Upper lobe of right lung (tissue), 1 donor: ENCODE results near the gene LYPD3. TPM values are rescaled to one million over a fixed set of nuclear protein-coding genes. Genes with fewer than 3 reads are reported as not detected.
"Not testable (repeated sequence)": the region's sequence is repeated elsewhere in the genome, so short reads cannot be mapped to it uniquely, and the experiment has no call there.

Experiments
- ATAC-seq: fragments of 200-7000 bp; cut with Tn5 transposase; one replicate; pipeline ENCODE4 v1.9.1; 2020; ENCODE audit warnings: mild to moderate bottlenecking, moderate library complexity
- DNase-seq: peaks from one replicate; pipeline ENCODE4 v3.0.0-alpha.2; 2020
- H3K27ac ChIP-seq: fragments of 200-600 bp; one replicate; pipeline ENCODE4 v1.8.0; 2022
- H3K27me3 ChIP-seq: fragments of 200-600 bp; one replicate; pipeline ENCODE4 v1.8.0; 2022; ENCODE audit warnings: mild to moderate bottlenecking
- H3K36me3 ChIP-seq: fragments of 200-600 bp; one replicate; pipeline ENCODE4 v1.8.0; 2022
- H3K4me1 ChIP-seq: fragments of 200-600 bp; one replicate; pipeline ENCODE4 v1.8.0; 2022
- H3K4me3 ChIP-seq: fragments of 200-600 bp; one replicate; pipeline ENCODE4 v1.8.0; 2022; ENCODE audit warnings: mild to moderate bottlenecking
- H3K9me3 ChIP-seq: fragments of 200-600 bp; one replicate; pipeline ENCODE4 v1.8.0; 2022
- intact Hi-C: fragments of 100-400 bp; cut with DNase I; formaldehyde crosslinking; loops from one replicate; pipeline ENCODE4 v1.11.0; 2022
- long read RNA-seq: library from polyadenylated mRNA; unstranded; transcript quantifications from one replicate; pipeline ENCODE4 v2.0.0, GENCODE V29; 2021
- total RNA-seq: library from RNA; stranded (reverse); fragmentation: NEBNext Ultra II Directional; extraction: Animal tissue kit (Norgen Biotek cat#: 25700); gene quantifications from one replicate; pipeline ENCODE4 v1.2.1, GENCODE V29; 2021
- TF ChIP-seq, protein P1 (sequence below): fragments of 200-600 bp; IDR thresholded peaks from one replicate; pipeline ENCODE4 v1.8.0; 2022; ENCODE audit warnings: antibody characterized with exemption
- donor health status: DM: no; HTN: yes; CAD: no; lungs with severe emphysema.

The LYPD3 gene
- 0.75 TPM for total RNA-seq
- long read RNA-seq: 0 reads

DNA sequence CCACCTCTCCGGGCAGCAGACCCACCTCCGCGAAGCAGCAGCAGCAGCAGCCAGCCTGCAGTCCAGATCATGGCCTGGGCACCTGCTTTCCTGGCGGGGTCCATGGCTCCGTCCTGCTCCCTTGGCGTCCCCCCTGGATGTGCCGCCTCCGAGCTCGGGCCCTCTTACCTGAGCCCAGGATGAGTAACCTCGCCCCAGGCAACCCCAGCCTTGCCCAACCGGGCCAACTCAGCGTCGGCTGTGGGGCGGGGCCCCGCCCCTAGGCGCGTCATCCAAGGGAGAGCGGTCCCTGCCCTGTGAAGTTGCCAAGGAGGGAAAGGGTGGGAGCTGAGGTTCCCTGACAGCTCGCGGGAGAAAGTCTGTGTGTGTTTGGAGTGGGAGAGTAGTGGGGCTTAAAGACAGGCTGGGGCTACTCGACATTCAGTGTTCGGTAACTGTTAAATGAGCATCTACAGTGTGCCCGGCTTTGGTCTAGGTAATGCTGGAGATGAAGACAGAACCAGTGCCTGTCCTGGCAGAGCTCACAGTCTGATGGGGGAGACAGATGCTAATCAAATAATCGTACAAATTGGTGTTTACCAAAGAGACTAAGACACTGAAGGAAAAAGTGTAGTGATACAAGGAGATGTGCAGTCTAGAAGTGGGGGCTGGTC is at the start of gene LYPD3:
TSS of gene LYPD3 (minus strand) at position 141 of the 653 bp plus-strand sequence. CDS start at position 104, 37 bp downstream.
- no peak for ATAC-seq
- no peaks in the 10 kb centered on the region for H3K36me3 ChIP-seq
- H3K4me1 ChIP-seq: peaks cover 7% of the 10 kb centered on the region
- peaks cover 10% of the 10 kb centered on the region for H3K27me3 ChIP-seq
- TF ChIP-seq, protein P1, sequence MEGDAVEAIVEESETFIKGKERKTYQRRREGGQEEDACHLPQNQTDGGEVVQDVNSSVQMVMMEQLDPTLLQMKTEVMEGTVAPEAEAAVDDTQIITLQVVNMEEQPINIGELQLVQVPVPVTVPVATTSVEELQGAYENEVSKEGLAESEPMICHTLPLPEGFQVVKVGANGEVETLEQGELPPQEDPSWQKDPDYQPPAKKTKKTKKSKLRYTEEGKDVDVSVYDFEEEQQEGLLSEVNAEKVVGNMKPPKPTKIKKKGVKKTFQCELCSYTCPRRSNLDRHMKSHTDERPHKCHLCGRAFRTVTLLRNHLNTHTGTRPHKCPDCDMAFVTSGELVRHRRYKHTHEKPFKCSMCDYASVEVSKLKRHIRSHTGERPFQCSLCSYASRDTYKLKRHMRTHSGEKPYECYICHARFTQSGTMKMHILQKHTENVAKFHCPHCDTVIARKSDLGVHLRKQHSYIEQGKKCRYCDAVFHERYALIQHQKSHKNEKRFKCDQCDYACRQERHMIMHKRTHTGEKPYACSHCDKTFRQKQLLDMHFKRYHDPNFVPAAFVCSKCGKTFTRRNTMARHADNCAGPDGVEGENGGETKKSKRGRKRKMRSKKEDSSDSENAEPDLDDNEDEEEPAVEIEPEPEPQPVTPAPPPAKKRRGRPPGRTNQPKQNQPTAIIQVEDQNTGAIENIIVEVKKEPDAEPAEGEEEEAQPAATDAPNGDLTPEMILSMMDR: no peak
- DNase-seq: no peak
- H3K4me3 ChIP-seq: peak within 1 kb of the TSS; percentile 72
- intact Hi-C loops: no loop called here
- peak within 1 kb of the TSS; percentile 74 for H3K27ac ChIP-seq
- H3K9me3 ChIP-seq: no peaks in the 10 kb centered on the region

DNA sequence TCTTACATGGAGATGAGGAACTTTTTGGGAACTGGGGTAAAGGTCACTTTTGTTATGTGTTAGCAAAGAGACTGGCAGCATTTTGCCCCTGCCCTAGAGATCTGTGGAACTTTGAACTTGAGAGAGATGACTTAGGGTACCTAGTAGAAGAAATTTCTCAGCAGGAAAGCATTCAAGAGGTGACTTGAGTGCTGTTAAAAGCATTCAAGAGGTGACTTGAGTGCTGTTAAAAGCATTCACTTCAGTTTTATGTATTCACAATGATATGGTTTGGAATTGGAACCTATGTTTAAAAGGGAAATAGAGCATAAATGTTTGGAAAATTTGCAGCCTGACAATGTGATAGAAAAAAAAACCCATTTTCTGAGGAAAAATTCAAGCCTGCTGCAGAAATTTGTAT is 47.0 kb upstream of the LYPD3 start:
- H3K36me3 ChIP-seq: peaks cover 34% of the 10 kb centered on the region
- intact Hi-C loops, H3K27me3 ChIP-seq, H3K4me1 ChIP-seq, H3K4me3 ChIP-seq, H3K9me3 ChIP-seq, ATAC-seq, DNase-seq, H3K27ac ChIP-seq: not testable (repeated sequence)

DNA sequence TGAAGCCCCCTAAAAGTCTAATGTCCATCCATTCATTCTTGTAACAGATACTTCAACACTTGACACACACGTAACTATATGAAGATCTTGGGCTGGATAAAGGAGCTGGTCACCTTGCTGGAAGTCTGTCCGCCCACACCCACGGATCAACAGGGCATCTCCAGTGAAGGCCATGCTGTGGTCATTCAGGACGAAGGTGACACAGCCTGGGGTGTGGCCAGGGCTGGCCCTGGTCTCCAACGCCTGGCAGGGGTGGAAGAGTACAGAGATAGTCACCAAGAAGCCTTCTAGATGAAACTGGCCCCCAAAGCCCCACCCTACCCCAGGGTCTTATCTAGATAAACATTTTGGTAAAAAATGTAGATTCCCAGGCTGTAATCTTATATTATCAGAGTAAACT is 45.9 kb upstream of the LYPD3 start:
- Histone ChIP-seq H3K4me1 (no peaks in the 10 kb centered on the region), H3K36me3 (peaks cover 34% of the 10 kb centered on the region), H3K27me3 (no peaks in the 10 kb centered on the region), H3K27ac (no peak overlapping the region), H3K9me3 (no peaks in the 10 kb centered on the region), H3K4me3 (no peak overlapping the region)
- TF ChIP-seq, protein P1: no peak
- no peak for ATAC-seq
- intact Hi-C loops: no loop called here
- no peak for DNase-seq

DNA sequence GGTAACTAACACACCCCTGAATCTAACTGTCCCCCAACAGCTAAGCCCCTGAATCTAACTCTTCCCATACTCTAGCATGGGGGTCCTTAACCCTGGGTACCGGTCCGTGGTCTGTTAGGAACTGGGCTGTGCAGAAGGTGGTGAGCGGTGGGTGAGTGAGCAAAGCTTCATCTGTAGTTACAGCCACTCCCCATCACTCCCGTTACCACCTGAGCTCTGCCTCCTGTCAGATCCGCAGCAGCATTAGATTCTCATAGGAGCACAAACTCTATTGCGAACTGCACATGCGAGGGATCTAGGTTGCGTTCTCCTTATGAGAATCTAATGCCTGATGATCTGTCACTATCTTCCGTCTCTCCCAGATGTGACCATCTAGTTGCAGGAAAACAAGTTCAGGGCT is 45.3 kb upstream of the LYPD3 start:
- TF ChIP-seq, protein P1: no peak
- ATAC-seq (no peak), DNase-seq (no peak)
- Histone ChIP-seq H3K27me3 (no peaks in the 10 kb centered on the region), H3K4me1 (no peaks in the 10 kb centered on the region), H3K4me3 (no peak overlapping the region), H3K9me3 (no peaks in the 10 kb centered on the region), H3K27ac (no peak overlapping the region), H3K36me3 (peaks cover 34% of the 10 kb centered on the region)
- intact Hi-C loops: no loop called here

DNA sequence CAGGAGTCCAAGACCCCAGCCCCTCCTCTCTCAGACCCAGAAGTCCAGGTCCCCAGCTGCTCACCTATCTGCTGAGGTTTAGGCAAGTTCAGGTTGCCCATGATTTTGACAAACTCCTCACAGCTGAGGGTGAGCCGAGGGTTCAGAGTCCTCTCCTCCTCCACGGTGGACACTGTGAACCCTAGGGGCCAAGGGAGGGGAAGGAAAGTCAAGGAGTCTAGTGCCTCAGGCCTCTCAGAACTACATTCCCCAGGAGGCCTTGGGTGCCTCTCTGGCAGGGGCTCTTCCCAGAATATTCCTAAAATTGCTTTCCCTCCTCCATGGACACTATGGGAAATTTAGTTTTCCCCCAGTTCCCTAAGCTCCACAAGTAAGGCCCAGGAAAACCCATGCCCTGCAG is 42.5 kb upstream of the LYPD3 start:
- Histone ChIP-seq H3K36me3 (peaks cover 30% of the 10 kb centered on the region), H3K4me1 (peaks cover 10% of the 10 kb centered on the region), H3K4me3 (no peak overlapping the region), H3K9me3 (no peaks in the 10 kb centered on the region), H3K27me3 (no peaks in the 10 kb centered on the region), H3K27ac (no peak overlapping the region)
- TF ChIP-seq, protein P1: no peak
- no peak for DNase-seq
- no peak for ATAC-seq
- intact Hi-C loops: no loop called here

DNA sequence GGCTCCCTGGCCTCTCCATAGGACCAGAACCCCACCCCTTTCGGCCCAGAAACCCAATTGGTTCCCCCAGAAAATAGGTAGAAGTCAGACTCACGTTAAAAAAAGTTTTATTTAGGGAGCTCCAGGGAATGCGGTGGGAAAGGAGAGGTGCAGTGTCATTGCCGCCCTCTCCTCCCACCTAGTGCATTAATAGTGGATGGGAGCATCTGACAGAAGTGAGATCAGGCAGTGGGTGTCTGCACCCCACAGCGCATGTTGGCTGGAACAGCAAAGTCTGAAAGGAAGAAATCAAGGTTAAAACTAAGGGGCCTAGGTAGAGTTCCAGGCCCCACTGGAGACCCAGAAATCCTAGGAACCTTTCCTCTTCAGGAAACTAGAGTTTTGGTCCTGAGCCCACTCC is 41.2 kb upstream of the LYPD3 start:
- Histone ChIP-seq H3K4me1 (peaks cover 13% of the 10 kb centered on the region), H3K9me3 (no peaks in the 10 kb centered on the region), H3K4me3 (no peak overlapping the region), H3K27me3 (no peaks in the 10 kb centered on the region), H3K27ac (no peak overlapping the region), H3K36me3 (peaks cover 30% of the 10 kb centered on the region)
- TF ChIP-seq, protein P1: no peak
- DNase-seq (no peak), ATAC-seq (no peak)
- intact Hi-C loops: no loop called here
